DMS79 (cell line): ENCODE measurements around the gene CENPN.

Experiments
- DNase-seq: peaks from one replicate; lab custom pipeline; 2025; lab: John Stamatoyannopoulos, UW

CENPN gene

DNA sequence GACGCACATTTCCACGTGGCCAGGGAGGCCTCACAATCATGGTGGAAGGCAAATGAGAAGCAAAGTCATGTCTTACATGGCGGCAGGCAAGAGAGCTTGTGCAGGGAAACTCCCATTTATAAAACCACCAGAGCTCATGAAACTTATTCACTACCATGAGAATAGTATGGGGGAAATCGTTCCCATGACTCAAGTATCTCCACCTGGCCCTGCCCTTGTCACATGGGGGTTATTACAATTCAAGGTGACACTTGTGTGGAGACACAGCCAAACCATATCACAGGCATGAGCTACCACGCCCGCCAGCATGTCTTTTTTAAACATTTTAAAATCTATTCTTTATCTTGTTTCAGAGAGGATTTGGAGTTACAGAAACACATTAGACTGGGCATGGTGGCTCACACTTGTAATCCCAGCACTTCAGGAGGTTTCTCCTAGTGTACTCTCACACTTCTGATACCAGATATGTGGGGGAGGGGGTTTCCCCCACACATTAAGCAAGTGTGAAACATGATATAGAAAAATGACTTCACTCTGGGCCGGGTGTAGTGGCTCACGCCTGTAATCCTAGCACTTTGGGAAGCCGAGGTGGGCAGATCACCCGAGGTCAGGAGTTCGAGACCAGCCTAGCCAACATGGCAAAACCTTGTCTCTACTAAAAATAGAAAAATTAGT, 23.1 kb downstream of the CENPN start:
- no peak for DNase-seq

DNA sequence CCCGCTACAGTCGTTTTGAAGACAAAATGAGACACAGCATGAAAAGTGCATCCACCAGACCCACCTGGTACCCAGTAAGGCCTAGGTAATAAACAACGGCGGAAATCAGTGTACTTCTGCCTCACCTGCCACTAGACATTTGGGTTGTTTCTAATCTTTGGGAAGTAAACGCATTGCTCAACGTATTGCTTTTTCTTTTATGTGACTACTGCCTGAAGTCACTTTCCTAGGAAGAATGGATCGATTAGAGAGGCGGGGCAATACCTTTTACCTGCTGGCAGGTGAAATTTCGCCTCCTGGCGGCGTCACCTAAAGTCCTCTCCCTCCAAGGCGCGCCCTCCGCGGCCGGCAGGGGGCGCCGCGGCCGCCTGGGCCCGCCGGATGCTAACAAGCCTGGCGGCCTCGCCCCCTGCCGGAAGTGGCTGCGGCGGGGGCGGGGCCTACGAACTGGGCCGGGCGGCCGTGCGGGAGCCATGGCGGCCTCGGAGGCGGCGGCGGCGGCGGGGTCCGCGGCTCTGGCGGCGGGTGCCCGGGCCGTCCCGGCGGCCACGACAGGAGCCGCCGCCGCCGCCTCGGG, 28.5 kb downstream of the CENPN start, which contains the start of gene ATMIN:
ATMIN (plus strand) TSS at position 445 of the 577 bp plus-strand sequence; CDS start at position 474, 29 bp downstream.
- DNase-seq: peak; percentile 25

DNA sequence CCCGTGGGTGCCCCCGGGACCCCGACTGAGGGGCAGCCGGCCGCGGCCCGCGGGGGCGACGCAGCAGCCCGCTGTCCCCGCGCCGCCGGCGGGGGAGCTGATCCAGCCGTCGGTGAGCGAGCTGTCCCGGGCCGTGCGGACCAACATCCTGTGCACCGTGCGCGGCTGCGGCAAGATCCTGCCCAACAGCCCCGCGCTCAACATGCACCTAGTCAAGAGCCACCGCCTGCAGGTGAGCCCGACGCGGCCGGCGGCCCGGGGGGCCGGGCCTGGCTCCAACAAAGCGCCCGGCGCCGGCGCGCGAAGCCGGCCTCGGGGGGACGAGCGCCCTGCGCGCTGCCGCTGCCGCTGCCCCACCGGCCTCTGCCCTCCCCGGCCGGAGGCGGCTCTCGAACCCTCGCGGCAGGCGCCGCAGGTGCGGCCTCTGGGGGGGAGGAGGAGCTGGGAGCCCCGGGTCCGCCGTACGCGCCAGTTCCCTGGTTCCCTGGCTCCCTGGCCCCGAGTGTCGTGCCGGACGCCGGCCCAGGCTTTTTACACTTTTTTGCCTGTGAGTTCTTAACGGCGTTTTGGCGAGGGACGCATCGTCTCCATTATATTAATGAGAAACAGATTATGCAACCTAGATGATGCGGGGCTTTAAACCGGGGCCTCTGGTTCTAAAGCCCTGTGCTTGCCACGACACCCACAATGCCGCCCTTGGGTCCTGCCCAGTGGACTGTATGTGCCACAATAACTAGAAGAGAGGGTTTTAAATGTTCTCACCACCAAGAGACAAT, 29.1 kb downstream of the CENPN start:
- no peak for DNase-seq

DNA sequence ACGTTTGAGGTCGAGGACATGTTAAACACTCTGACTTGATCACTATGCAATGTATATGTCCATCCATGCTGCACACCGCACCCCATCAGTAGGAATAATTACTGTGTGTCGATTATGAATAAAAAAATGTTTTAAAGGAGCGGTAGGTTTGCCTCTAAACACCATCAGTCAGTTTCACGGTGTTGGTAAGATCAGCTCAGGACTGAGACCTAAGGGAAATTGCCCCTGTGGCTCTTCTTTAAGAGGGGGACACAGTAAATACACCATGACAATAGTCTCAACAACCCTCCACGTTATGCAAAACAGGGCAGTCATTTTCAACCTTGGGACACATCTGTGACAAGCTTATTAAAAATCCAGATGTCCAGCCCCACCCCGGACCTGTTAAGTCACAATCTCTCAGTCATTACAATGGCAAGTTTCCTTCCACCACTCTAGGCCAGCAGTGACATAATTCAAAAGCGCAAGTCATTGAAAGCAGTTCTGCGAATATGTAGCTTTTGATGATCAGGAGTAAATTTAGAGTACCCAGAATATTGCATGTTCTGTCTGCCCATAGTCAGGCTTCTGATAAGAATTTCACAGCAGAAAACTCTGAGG, 29.8 kb downstream of the CENPN start:
- DNase-seq: no peak

DNA sequence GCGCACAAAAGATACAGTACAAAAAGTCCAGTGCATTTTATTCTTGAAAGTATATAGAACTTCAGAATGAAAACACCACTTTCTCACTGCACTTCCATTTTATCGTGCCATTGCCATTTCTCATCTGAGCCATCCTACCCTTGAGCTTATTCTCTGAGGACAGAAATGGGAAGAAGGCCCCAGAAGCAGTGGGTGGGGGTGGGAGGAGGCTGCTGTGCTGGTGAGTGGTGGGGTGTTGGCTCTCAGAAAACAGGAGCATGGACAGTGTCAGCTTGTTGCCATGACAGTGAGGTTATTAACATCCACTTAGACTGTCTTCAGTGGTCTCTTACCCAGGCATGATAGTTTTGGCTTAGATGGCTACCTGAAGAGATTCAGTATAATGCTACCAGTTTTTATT, 33.1 kb downstream of the CENPN start:
- no peak for DNase-seq

DNA sequence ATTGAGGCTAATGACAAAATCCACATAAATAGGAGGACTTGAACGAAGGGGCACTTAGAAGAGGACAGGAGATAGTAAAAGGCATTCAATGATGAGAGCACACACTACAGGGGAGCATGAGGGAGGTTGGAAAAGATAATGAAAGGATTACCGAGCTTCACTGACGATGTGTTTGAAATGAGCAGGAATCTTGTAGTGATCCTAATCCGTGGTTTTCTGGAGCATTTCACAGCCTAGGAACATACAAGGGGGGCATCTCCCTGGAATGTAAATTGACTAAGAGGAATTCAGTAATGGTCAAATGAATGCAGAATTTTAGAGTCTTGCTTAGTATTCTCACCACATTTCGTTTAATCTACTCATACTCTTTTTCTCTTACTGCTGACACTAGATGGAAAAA, 33.8 kb downstream of the CENPN start:
- DNase-seq: no peak

DNA sequence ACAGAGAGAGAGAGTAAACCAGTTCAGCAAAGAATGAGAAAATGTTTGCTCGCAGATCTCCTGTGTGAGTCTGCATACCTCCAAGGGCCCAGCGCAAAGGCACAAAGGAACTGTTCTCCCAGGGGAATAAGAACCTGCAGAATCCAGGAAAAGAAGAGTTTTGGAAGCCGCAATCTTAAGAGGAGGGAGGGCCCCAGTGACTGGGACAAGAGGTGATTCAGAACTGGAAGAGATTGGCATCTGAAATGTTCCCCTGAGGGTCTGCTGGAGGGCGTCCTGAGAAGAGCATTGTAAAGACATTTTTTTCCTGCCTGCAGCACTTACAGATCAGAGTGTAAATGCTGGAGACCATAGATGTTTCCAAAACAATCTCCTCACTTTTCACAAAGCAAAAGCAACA, 34.7 kb downstream of the CENPN start:
- no peak for DNase-seq

DNA sequence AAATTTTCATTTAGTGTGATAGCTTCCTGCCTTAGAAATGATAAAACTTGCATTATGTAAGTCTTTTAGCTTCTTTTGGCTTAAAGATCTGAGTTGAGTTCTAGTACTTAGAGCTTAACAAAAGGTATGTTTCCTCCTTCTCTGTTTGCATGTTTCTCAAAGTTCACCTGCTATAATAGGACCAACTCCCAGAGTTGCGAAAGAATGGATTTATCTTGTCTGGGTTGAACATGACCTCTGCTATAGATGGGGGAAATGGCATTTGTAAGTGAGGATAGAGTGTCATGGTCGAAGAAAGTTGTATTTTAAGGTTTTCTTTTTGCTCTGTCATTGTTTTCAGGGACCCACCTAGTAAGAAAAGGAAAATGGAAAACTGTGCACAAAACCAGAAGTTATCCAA, 35.8 kb downstream of the CENPN start:
- DNase-seq: no peak

DNA sequence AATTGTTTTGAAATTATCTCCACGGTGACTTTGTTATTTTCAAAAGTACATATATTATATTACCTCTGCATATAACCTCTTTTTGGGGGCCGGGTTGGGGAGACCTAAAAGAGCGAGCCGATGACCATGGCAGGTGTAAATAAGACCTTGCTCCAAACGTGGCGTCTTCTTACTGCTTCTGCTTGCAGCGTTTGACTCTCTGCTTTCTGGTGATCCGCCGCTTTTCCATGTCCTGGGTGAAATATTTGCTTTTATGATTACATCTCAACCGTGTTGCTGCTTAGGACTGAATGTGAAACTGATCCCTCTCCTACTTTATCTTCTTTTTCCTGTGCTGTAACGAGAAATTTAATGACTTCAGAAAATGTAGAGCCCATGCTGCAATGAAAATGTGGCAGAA, 46.7 kb downstream of the CENPN start:
- DNase-seq: no peak

DNA sequence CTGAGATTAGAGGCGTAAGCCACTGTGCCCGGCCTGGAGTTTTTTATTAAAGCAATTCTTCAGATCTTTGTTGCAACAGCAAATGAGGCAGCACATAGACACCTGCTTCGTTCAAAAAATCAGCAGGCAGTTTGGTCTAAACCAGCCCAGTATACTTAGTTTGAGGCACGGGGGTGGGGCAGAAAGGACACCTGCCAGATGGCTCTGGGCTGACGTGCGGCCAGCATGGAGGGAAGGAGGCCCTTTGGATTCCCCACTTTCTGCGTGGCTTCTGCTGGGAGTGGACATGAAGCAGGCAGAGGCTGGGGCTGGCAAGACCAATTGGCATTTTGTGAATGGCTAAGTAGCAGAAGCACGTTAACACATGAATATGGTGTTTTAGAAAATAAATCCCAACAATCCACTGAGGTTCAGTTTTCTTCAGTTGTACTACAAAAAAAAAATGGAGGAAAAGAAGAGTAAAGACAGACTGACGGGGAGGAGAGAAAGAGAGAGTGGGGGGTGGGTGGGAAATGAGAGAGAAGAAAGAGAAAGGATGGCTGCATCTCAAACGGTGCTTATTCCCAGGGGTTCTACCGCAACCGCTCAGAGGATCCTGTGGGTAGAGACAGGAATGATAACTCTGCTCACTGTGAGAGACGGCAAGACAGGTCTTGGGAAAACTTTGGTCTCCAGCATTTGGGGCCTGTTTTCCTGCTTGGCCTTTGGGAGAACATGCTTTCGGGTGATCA, 53.7 kb downstream of the CENPN start:
- DNase-seq: no peak

DNA sequence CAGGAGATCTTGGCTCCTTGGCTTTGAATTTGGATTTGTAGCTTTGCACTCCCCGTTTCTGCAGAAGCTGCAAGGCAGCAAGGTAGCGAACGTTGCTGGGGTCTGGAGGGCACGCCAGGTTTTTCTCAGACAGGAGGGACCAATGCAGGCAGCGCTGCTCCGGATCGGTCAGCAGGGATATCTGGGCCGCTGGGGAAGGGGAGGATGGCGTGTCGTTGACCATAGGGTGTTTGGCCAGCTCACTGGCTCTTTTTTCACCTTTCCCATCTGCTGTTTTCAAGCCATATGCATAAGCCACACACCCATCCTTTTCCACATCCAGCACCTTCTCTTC, 54.3 kb downstream of the CENPN start:
- no peak for DNase-seq

DNA sequence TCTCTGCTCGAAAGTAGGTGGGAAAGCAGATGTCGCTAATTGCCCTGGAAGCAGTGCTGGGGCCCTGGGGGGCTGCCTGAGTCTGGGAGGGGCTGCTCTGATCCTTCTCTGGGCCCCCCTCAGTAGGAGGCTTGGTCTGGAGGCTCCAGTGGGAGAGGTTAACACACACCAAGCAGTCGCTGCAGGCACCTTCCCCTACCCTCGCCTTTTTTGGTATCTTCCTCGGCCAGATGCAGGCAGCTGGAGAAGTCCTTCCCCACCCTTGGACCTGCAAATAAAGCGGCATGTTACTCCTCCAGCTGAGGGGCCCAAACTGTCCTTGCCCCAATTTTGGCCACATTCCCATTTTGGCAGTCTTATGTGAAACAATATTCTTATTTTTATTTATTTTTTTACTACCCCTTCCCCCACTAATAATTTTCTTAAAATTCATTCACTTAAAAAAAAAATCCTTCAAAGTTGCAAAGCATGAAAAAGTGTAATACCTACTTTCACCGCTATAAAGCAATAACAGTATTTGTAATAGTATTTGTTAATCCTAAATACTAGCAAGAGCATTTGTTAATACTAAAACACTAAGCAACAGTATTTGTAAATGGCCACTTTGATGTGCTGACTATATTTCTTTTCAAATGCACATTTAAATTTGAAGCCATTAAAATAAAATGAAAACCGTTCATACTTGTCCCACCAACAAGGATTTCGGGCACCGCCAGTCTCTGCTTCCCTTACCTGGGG, 55.0 kb downstream of the CENPN start:
- DNase-seq: no peak

DNA sequence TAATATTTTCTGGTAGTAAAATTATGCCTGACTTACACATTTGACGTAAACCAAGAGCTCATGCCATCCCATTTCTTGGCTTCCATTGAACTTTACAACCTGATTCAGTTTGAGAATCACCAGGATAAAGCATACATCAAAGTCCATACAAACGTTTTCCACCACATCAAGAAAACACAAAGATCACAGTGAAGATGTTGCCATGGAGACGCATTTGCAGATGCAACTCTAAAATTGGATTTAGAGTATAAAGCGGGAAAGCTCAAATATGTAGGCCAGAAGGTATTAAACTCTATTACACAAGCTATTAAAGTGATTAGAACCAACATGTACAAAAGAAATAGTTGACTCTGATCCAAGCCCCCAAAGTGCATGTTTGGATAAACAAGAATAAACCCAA, 59.7 kb downstream of the CENPN start:
- DNase-seq: no peak

DNA sequence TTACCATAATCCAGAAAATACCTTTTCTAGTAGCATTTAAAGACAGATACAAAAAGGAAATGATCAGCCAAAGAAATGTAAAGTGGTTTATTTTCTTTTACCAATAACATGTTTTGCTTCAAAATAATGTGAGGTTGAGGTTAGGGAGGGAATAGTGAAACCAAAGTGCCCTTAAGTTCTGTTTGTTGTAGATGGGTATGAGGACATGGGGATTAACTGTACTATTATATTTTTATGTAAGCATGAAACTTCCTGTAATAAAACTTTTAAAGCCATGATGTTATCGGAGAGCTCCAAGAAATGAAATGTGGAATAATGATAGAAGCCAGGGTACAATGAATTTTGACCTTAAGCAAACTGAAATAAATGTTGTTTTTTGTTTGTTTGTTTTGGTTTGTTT, 60.2 kb downstream of the CENPN start:
- no peak for DNase-seq

DNA sequence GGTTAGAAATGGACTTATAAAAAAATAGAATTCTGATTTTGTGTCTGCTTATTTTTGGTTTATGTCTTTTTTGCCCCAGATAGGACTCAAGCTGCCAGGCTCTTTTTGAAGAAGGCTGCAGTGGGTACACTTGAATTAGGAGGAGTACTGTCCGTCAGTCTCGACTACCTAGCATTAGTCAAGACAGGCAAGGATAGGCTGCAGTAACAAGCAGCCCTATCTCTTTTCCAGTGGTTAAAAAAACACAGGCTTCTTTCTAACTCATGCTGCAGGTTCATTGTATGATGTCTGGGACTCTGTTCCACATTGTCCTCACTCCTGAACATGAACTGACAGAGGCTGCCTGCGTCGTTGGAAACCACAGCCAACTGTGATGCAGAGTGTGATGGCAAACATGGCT, 62.0 kb downstream of the CENPN start:
- no peak for DNase-seq

DNA sequence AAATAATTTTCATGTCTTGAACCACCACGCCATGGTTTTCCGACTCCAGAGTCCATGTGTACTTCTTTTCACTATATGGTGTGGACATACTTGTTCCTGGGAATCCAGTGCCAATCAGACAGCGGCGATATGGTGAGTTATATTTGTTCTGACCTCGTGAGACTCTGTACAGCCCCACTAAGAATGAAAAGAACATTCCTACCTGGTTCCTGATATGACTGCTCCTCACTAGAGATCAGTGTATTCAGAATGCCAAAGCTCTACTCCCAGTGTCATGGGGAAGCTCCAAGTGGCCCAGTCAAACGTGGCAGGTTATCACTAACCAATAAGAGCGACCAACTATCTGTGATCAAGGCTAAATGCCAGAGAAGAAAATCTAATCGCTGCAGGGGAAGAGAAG, 64.0 kb downstream of the CENPN start:
- DNase-seq: no peak

DNA sequence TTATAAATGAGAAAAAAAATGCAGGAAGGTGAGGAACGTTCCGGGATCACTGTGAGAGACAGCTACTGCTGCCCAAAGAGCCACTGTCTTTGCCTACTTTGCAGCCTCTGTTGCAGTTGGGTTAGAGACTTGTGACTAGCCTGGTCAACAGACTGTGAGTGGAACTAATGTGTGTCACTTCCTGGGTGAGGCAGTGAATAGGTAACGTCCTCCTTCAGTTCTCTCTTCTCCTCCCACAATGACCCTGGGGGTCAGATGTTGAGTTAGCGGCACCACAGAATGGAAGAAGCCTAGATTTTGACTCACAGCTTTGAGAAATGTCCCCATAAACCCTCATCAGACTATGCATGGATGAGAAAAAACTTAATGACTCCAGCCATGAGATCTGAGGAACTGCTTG, 64.8 kb downstream of the CENPN start:
- no peak for DNase-seq

DNA sequence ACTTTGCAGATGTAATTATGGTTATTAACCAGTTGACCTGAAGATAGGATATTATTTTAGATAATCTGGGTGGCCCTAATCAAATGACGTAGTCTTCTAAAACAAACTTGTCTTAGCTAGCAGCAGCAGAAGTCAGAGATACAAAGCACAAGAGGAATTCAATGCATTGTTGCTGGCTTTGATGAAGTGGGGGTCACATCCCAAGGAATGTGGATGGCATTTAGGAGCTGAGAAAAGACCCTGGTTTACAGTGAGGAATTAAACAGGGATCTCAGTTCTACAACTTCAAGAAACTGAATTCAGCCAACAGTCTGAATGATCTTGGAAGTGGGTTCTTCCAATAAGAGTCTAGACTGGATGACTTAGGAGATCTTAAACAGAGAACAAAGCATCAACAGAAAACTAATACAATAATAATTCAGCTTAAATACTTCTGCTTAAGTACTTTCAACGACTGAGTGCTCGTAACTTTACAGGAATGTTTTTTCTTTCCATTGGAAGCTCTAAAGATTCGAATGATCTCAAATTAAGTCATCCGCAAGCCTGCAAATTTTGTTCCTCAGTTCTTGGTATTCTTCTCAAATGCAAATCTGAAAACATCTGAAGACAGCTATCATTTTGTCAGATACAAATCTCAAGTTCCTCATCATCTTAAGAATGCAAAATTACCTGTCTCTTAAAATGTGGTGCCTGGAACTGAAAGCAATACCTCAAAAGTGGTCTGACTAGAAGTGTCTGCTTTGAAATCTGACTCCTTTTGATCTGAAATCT, 66.7 kb downstream of the CENPN start:
- no peak for DNase-seq

DNA sequence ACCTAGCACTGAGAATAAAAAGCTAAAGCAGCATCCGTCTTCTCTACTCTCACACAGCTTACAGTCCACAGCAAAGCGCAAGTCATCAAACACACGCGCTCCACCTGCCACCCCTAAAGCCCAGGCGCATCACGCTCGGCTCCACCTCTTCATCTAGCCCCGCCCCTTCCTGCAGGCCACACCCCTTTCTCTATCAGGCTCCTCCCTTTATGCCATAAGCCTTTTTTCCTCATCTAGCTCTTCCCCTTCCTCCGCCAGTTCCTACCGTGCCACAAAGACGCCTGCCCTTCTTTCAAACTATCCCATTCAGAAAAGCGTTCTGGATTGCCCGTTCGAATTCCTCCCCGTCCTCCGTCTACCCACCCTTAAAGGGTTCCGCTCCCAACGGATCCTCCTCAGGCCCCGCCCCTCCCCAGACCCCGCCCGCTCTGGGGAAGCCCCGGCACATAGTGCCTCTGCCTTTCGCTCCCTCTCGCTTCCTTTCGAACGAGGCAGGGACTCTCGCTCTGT, 69.6 kb downstream of the CENPN start:
- peak; percentile 72 for DNase-seq

DNA sequence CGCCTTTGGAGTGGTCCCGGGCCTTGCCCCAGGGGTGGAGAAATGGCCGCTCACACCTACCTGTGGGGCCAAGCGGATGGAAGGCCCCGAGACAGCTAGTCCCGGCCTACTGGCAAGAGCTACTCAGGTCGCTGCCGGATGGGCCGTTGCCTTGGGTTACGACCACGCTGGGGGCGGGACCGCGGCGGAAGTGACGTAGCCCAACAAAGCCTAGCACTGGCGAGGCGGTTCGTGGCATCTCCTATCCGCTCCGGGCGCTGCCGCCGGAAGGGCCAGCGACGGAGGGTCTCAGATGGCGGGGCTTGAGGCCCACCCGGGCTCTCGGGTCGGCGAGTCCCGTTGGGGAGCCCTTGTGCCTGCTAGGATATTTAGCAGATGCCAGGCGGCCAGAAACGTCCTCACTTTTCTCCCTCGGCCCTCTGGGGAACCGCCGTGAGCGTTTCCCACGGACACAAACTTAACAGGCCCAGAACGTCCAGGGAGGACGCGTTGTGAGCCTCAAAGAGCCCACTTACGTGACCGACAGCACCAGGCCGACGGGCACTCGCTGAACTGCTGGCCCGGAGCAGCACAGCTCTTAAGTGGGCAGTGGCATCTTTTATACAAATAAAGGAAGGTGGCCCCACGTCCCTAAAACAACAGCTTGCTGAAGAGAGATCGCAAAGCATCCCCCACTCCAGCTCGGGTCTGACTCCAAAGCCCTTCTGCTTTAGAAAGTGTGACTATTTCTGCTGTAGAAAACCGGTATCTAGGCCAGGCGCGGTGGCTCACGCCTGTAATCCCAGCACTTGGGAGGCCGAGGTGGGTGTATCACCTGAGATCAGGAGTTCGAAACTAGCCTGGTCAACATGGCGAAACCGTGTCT, 70.3 kb downstream of the CENPN start, which contains the start of gene C16orf46:
C16orf46 (minus strand) TSS at position 163 of the 865 bp plus-strand sequence. CDS start 13,283 bp downstream, outside the sequence.
- peak; percentile 81 for DNase-seq
